ENCODE results near the gene MFAP2. TPM values are rescaled to one million over a fixed set of nuclear protein-coding genes. Genes with fewer than 3 reads are reported as not detected.

The MFAP2 gene
- total and polyA plus RNA-seq, 7 experiments from 2014 or later = 0.76 TPM; not detected in 6

DNA sequence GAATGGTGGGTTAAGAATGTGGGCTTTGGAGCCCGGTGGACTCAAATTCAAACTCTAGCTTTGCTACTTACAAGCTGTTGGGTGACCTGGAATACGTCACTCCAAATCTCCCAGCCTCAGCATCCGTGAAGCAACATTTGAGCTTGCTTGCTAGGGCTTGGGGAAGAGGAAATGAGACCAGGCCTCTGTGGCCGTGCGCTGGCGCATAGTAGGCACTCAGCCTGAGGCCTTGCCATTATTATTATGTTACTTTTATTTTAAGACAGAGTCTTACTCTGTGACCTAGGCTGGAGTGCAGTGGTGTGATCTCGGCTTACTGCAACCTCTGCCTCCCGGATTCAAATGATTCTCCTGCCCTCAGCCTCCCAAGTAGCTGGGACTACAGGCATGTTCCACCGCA lies 12.3 kb upstream of the MFAP2 start:
- Histone ChIP-seq H3K4me1 (ENCODE audit: control insufficient read depth in 2 of 2, insufficient read depth in 2 of 2, low read length in 2 of 2) (no peaks in the 10 kb centered on the region), H3K27me3 (ENCODE audit: control insufficient read depth in 2 of 2, insufficient read depth in 2 of 2, low read length in 2 of 2) (no peaks in the 10 kb centered on the region), H3K27ac (ENCODE audit: low read depth, low read length) (no peak overlapping the region), H3K9me3 (ENCODE audit: control insufficient read depth in 2 of 3, low read length in 3 of 3) (no peaks in the 10 kb centered on the region), H3K4me3 (ENCODE audit: low read length) (no peak overlapping the region), H3K36me3 (ENCODE audit: control insufficient read depth in 2 of 3, insufficient read depth in 3 of 3, low read length in 3 of 3) (peaks cover 0 to 60% (median 0%) of the 10 kb centered on the region in 3 experiments)
- Mint-ChIP-seq H3K4me1 (no peaks in the 10 kb centered on the region), H3K36me3 (peaks cover 0 to 37% (median 4%) of the 10 kb centered on the region in 5 donors), H3K27ac (no peak overlapping the region), H3K4me3 (no peak overlapping the region), H3K9me3 (no peaks in the 10 kb centered on the region), H3K27me3 (no peaks in the 10 kb centered on the region)
- ATAC-seq (no peak), DNase-seq (no peak)
- intact Hi-C loops (cut with micrococcal nuclease) = no loop called here
- CTCF ChIA-PET = no interaction called here
- POLR2A ChIA-PET = no interaction called here

DNA sequence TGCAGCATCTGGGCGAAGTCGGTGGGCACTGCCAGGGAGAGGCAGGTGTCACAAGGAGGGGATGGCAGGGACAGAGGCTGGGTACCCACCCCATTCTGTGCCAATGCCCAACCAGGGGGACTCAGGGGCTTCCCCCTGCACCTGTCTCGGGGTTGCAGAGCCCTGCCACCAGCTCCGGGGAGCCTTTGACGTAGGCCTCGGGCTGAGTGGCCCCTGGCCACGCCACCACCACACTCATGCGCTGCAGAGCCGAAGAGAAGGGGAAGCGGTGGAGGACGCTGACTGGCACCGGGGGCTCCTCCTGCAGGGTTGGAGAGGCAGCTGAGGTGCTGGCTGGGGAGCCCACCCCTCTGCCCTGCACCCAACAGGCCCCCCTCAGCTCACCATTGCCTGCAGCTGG lies 11.7 kb upstream of the MFAP2 start:
- no peak overlapping the region for H3K27ac ChIP-seq (ENCODE audit: low read depth, low read length)
- H3K4me1 ChIP-seq (ENCODE audit: control insufficient read depth in 2 of 2, insufficient read depth in 2 of 2, low read length in 2 of 2) = no peaks in the 10 kb centered on the region
- Mint-ChIP-seq H3K36me3 (peaks cover 0 to 41% (median 4%) of the 10 kb centered on the region in 5 donors), H3K27ac (no peak overlapping the region), H3K27me3 (no peaks in the 10 kb centered on the region), H3K4me3 (no peak overlapping the region), H3K4me1 (no peaks in the 10 kb centered on the region), H3K9me3 (no peaks in the 10 kb centered on the region)
- H3K36me3 ChIP-seq (ENCODE audit: control insufficient read depth in 2 of 3, insufficient read depth in 3 of 3, low read length in 3 of 3) = peaks cover 0 to 66% (median 0%) of the 10 kb centered on the region in 3 experiments
- no peak overlapping the region for H3K4me3 ChIP-seq (ENCODE audit: low read length)
- POLR2A ChIA-PET = no interaction called here
- no peaks in the 10 kb centered on the region for H3K27me3 ChIP-seq (ENCODE audit: control insufficient read depth in 2 of 2, insufficient read depth in 2 of 2, low read length in 2 of 2)
- intact Hi-C loops (cut with micrococcal nuclease) = no loop called here
- CTCF ChIA-PET = no interaction called here
- H3K9me3 ChIP-seq (ENCODE audit: control insufficient read depth in 2 of 3, low read length in 3 of 3) = no peaks in the 10 kb centered on the region
- no peak for DNase-seq
- ATAC-seq = no peak

DNA sequence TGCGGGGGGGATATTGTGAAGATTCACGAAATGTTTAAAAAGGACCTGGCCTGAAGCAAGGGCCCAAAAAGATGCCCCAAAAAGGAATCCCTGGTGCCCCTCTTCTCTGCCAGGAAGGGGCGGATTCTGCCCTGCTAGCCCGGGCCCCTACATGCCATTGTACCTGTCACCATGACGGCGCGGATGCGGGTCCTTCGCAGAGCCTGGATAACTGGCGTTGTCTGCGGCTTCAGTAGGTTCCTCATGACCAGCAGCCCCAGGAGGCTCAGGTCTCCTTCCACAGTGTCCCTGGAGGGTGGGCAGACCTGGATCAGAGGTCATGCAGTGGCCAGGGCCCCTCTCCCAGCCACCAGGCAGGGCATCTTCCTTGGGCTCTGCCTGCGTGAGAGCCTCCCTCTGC lies 11.2 kb upstream of the MFAP2 start:
- intact Hi-C loops (cut with micrococcal nuclease) = no loop called here
- H3K27me3 Mint-ChIP-seq = no peaks in the 10 kb centered on the region
- peaks cover 0 to 41% (median 4%) of the 10 kb centered on the region in 5 donors for H3K36me3 Mint-ChIP-seq
- H3K4me1 Mint-ChIP-seq = no peaks in the 10 kb centered on the region
- H3K4me3 Mint-ChIP-seq = no peak overlapping the region
- DNase-seq (no peak), ATAC-seq (no peak)
- Histone ChIP-seq H3K4me1 (ENCODE audit: control insufficient read depth in 2 of 2, insufficient read depth in 2 of 2, low read length in 2 of 2) (no peaks in the 10 kb centered on the region), H3K27me3 (ENCODE audit: control insufficient read depth in 2 of 2, insufficient read depth in 2 of 2, low read length in 2 of 2) (no peaks in the 10 kb centered on the region), H3K36me3 (ENCODE audit: control insufficient read depth in 2 of 3, insufficient read depth in 3 of 3, low read length in 3 of 3) (peaks cover 0 to 69% (median 0%) of the 10 kb centered on the region in 3 experiments), H3K9me3 (ENCODE audit: control insufficient read depth in 2 of 3, low read length in 3 of 3) (no peaks in the 10 kb centered on the region), H3K4me3 (ENCODE audit: low read length) (no peak overlapping the region), H3K27ac (ENCODE audit: low read depth, low read length) (no peak overlapping the region)
- no peak overlapping the region for H3K27ac Mint-ChIP-seq
- ChIA-PET CTCF (no interaction called here), POLR2A (no interaction called here)
- no peaks in the 10 kb centered on the region for H3K9me3 Mint-ChIP-seq

GRCh38 chr1:16989676-16990391 lies 9.4 kb upstream of the MFAP2 start:
- Mint-ChIP-seq H3K9me3 (no peaks in the 10 kb centered on the region), H3K4me3 (no peak overlapping the region), H3K36me3 (peaks cover 0 to 32% (median 5%) of the 10 kb centered on the region in 5 donors), H3K27ac (no peak overlapping the region), H3K27me3 (no peaks in the 10 kb centered on the region), H3K4me1 (no peaks in the 10 kb centered on the region)
- Histone ChIP-seq H3K27ac (ENCODE audit: low read depth, low read length) (no peak overlapping the region), H3K36me3 (ENCODE audit: control insufficient read depth in 2 of 3, insufficient read depth in 3 of 3, low read length in 3 of 3) (peaks cover 0 to 69% (median 0%) of the 10 kb centered on the region in 3 experiments), H3K4me1 (ENCODE audit: control insufficient read depth in 2 of 2, insufficient read depth in 2 of 2, low read length in 2 of 2) (no peaks in the 10 kb centered on the region), H3K9me3 (ENCODE audit: control insufficient read depth in 2 of 3, low read length in 3 of 3) (no peaks in the 10 kb centered on the region), H3K4me3 (ENCODE audit: low read length) (no peak overlapping the region), H3K27me3 (ENCODE audit: control insufficient read depth in 2 of 2, insufficient read depth in 2 of 2, low read length in 2 of 2) (no peaks in the 10 kb centered on the region)
- DNase-seq (no peak), ATAC-seq (no peak)
- ChIA-PET POLR2A (no interaction called here), CTCF (no interaction called here)
- intact Hi-C loops (cut with micrococcal nuclease) = no loop called here

DNA sequence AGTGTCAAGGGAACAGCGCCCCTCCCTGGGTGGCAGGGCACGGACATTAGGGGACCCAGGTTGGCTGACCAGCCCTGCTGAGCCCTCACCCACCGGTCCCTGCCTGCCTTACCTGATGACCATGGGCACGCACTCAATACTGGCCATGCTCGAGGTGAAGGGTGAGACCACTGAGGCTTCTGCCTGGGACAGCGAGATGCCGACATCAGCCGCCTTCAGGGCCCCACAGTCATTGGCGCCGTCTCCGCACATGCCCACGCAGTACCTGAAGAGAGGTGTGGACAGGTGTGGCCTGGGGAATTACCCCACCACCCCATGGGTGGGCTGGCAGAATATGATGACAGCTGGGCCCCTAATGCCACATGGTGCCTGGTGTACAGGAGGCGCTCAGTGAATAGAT lies 7.8 kb upstream of the MFAP2 start:
- intact Hi-C loops (cut with micrococcal nuclease) = no loop called here

DNA sequence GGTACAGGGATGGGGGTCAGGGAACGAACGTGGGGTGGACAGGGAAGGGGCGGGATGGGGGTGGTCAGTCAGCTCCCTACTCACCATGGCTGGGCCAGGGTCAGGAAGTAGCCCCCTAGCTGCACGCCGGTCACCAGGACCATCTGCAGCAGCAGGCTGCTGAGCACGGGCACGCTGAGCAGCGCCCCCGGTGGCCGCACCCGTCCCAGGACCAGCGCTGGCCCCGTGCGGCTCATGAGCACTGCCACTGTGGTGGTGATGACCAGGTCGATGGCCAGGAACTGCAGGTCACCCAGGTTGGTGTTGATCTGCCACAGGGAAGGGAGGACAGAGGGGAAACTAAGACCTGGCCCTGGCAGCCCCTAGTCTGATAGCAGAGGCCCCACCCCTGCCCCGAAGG lies 6.5 kb upstream of the MFAP2 start:
- ChIA-PET CTCF (no interaction called here), POLR2A (no interaction called here)
- Histone ChIP-seq H3K36me3 (ENCODE audit: control insufficient read depth in 2 of 3, insufficient read depth in 3 of 3, low read length in 3 of 3) (peaks cover 0 to 58% (median 0%) of the 10 kb centered on the region in 3 experiments), H3K27me3 (ENCODE audit: control insufficient read depth in 2 of 2, insufficient read depth in 2 of 2, low read length in 2 of 2) (no peaks in the 10 kb centered on the region), H3K4me1 (ENCODE audit: control insufficient read depth in 2 of 2, insufficient read depth in 2 of 2, low read length in 2 of 2) (no peaks in the 10 kb centered on the region), H3K27ac (ENCODE audit: low read depth, low read length) (no peak overlapping the region), H3K4me3 (ENCODE audit: low read length) (no peak overlapping the region), H3K9me3 (ENCODE audit: control insufficient read depth in 2 of 3, low read length in 3 of 3) (no peaks in the 10 kb centered on the region)
- H3K4me1 Mint-ChIP-seq = no peaks in the 10 kb centered on the region
- H3K4me3 Mint-ChIP-seq = no peak overlapping the region
- intact Hi-C loops (cut with micrococcal nuclease) = no loop called here
- DNase-seq (no peak), ATAC-seq (no peak)
- H3K9me3 Mint-ChIP-seq = no peaks in the 10 kb centered on the region
- H3K27ac Mint-ChIP-seq = no peak overlapping the region
- H3K27me3 Mint-ChIP-seq = peaks cover 8 to 16% (median 10%) of the 10 kb centered on the region in 5 donors
- H3K36me3 Mint-ChIP-seq = peaks cover 0 to 30% (median 5%) of the 10 kb centered on the region in 5 donors

More for the DNA sequence above, 7.8 kb upstream of the MFAP2 start:
- no peak overlapping the region for H3K27ac ChIP-seq (ENCODE audit: low read depth, low read length)
- H3K27me3 ChIP-seq (ENCODE audit: control insufficient read depth in 2 of 2, insufficient read depth in 2 of 2, low read length in 2 of 2) = no peaks in the 10 kb centered on the region
- H3K4me1 ChIP-seq (ENCODE audit: control insufficient read depth in 2 of 2, insufficient read depth in 2 of 2, low read length in 2 of 2) = no peaks in the 10 kb centered on the region
- peaks cover 0 to 5% (median 4%) of the 10 kb centered on the region in 5 donors for H3K27me3 Mint-ChIP-seq
- no peak for DNase-seq
- ChIA-PET POLR2A (no interaction called here), CTCF (no interaction called here)
- H3K36me3 ChIP-seq (ENCODE audit: control insufficient read depth in 2 of 3, insufficient read depth in 3 of 3, low read length in 3 of 3) = peaks cover 0 to 62% (median 0%) of the 10 kb centered on the region in 3 experiments
- H3K36me3 Mint-ChIP-seq = peaks cover 0 to 30% (median 5%) of the 10 kb centered on the region in 5 donors
- H3K4me1 Mint-ChIP-seq = no peaks in the 10 kb centered on the region
- H3K27ac Mint-ChIP-seq = no peak overlapping the region
- no peaks in the 10 kb centered on the region for H3K9me3 ChIP-seq (ENCODE audit: control insufficient read depth in 2 of 3, low read length in 3 of 3)
- H3K4me3 Mint-ChIP-seq = no peak overlapping the region
- H3K9me3 Mint-ChIP-seq = no peaks in the 10 kb centered on the region
- no peak for ATAC-seq
- no peak overlapping the region for H3K4me3 ChIP-seq (ENCODE audit: low read length)

- intact Hi-C loops (cut with micrococcal nuclease) = no loop called here
- no peaks in the 10 kb centered on the region for H3K27me3 ChIP-seq (ENCODE audit: control insufficient read depth in 2 of 2, insufficient read depth in 2 of 2, low read length in 2 of 2)
- H3K27ac Mint-ChIP-seq = no peak overlapping the region
- peaks cover 0 to 30% (median 5%) of the 10 kb centered on the region in 5 donors for H3K36me3 Mint-ChIP-seq
- CTCF ChIA-PET = no interaction called here
- POLR2A ChIA-PET = no interaction called here
- no peaks in the 10 kb centered on the region for H3K9me3 Mint-ChIP-seq
- H3K4me3 Mint-ChIP-seq = no peak overlapping the region
- ATAC-seq (no peak), DNase-seq (no peak)
- H3K4me1 Mint-ChIP-seq = peaks cover 0 to 2% (median under 1%) of the 10 kb centered on the region in 7 donors
- no peaks in the 10 kb centered on the region for H3K4me1 ChIP-seq (ENCODE audit: control insufficient read depth in 2 of 2, insufficient read depth in 2 of 2, low read length in 2 of 2)
- H3K27ac ChIP-seq (ENCODE audit: low read depth, low read length) = no peak overlapping the region
- H3K4me3 ChIP-seq (ENCODE audit: low read length) = no peak overlapping the region
- H3K27me3 Mint-ChIP-seq = peaks cover 9 to 17% (median 11%) of the 10 kb centered on the region in 5 donors
- H3K9me3 ChIP-seq (ENCODE audit: control insufficient read depth in 2 of 3, low read length in 3 of 3) = no peaks in the 10 kb centered on the region
- peaks cover 0 to 54% (median 0%) of the 10 kb centered on the region in 3 experiments for H3K36me3 ChIP-seq (ENCODE audit: control insufficient read depth in 2 of 3, insufficient read depth in 3 of 3, low read length in 3 of 3)
Measured at GRCh38 chr1:16986560-16986959, 6.1 kb upstream of the MFAP2 start.
